ENCODE results near the gene COL23A1.

COL23A1 gene

DNA sequence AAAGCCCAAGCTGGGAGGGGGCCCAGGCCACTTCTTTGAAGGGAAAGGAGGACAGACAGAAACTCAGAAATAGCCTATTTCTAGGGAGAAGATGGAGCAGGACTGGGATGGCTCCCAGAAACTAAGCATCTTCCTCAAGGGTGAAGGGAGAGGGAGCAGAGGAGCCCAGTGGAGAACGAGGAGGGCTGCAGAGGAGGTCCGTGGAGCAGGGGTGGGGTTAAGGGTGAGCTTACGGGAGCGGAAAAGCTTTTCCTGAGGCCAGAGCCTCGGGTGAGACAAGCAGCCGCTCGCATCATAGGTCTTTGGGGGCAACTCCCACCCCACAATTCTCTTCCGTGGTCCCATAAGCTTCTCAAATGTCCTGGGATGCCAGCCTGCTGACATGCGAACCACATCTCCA, 230.5 kb downstream of the COL23A1 start:
- Histone ChIP-seq H3K9me3 (ENCODE audit: insufficient read depth, low read depth, low read length) (no peaks in the 10 kb centered on the region), H3K9ac (ENCODE audit: low read depth, low read length) (no peak overlapping the region), H3K4me3 (ENCODE audit: low read length) (no peak overlapping the region), H3K4me1 (ENCODE audit: insufficient read depth, low read length) (peaks cover 13% of the 10 kb centered on the region), H3K27ac (ENCODE audit: low read length) (no peak overlapping the region), H3K36me3 (ENCODE audit: insufficient read depth, low read depth, low read length) (no peaks in the 10 kb centered on the region), H3K27me3 (ENCODE audit: insufficient read depth, low read length) (no peaks in the 10 kb centered on the region)

DNA sequence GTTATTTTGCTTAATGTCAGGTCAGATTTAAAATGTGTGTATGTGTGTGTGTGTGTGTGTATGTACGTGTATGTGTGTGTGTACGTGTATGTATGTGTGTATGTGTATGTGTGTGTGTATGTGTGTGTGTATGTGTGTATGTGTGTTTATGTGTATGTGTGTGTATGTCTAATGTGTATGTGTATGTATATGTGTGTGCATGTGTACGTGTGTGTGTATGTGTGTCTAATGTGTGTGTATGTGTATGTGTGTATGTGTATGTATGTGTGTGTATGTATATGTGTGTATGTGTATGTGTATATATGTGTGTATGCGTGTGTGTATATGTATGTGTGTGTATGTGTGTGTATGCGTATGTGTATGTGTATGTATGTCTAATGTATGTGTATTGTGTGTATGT, 232.5 kb downstream of the COL23A1 start:
- H3K9ac ChIP-seq (ENCODE audit: low read depth, low read length), result no peak overlapping the region
- no peak overlapping the region for H3K27ac ChIP-seq (ENCODE audit: low read length)
- no peaks in the 10 kb centered on the region for H3K9me3 ChIP-seq (ENCODE audit: insufficient read depth, low read depth, low read length)
- peak overlapping the region; percentile 53; the same call in 1 of the 2 replicates for H3K4me3 ChIP-seq (ENCODE audit: low read length)
- no peaks in the 10 kb centered on the region for H3K27me3 ChIP-seq (ENCODE audit: insufficient read depth, low read length)
- H3K36me3 ChIP-seq (ENCODE audit: insufficient read depth, low read depth, low read length), result no peaks in the 10 kb centered on the region
- H3K4me1 ChIP-seq (ENCODE audit: insufficient read depth, low read length), result peaks cover 19% of the 10 kb centered on the region

DNA sequence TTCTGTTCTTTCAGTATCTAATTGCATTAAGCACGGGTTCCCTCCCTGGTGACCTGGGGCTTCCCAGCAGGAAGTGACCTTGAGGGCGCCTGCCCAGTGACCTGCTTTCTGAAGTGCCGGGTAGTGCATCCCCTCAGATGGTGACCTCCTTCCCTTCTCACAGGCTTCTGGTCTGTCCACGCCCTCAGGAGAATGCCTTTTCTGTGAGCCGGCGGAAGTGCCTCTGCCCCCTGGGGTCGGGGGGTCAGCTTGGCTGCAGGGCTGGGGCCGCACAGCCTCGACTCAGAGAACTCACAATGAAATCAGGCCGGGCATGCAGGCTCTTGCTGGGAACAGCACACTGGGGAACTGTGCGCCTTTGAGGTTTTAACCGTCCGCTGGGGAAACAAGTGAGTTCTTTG, 233.1 kb downstream of the COL23A1 start:
- Histone ChIP-seq H3K4me3 (ENCODE audit: low read length) (peak overlapping the region; percentile 53), H3K4me1 (ENCODE audit: insufficient read depth, low read length) (peaks cover 23% of the 10 kb centered on the region), H3K36me3 (ENCODE audit: insufficient read depth, low read depth, low read length) (no peaks in the 10 kb centered on the region), H3K9me3 (ENCODE audit: insufficient read depth, low read depth, low read length) (no peaks in the 10 kb centered on the region), H3K27me3 (ENCODE audit: insufficient read depth, low read length) (no peaks in the 10 kb centered on the region), H3K27ac (ENCODE audit: low read length) (no peak overlapping the region), H3K9ac (ENCODE audit: low read depth, low read length) (peak overlapping the region; percentile 9; the same call in 1 of the 2 replicates)

DNA sequence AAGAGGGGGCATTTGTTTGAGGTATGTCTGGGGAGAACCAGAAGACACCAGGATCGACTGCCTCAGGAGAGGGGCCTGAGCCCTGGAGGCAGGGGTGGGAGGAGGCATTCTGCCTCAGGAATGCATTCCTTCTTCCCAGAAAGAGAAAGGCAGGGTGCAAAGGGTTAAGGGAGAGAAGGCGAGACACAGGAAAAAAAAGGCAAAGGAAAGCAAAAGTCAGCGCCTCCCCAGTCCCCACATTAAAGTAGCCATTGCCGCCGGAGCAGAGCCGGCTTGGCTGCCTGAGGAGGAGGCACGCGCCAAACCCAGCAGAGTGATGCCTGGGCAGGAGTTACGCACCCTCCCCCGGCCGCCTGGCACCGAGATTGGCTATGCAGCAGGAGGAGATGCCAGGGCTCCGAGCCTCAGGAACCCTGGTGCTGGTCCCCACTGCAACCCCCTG, 233.7 kb downstream of the COL23A1 start:
- Histone ChIP-seq H3K4me3 (ENCODE audit: low read length) (peak overlapping the region; percentile 53; the same call in 1 of the 2 replicates), H3K27ac (ENCODE audit: low read length) (no peak overlapping the region), H3K36me3 (ENCODE audit: insufficient read depth, low read depth, low read length) (no peaks in the 10 kb centered on the region), H3K4me1 (ENCODE audit: insufficient read depth, low read length) (peaks cover 23% of the 10 kb centered on the region), H3K27me3 (ENCODE audit: insufficient read depth, low read length) (no peaks in the 10 kb centered on the region), H3K9ac (ENCODE audit: low read depth, low read length) (peak overlapping the region; percentile 9; the same call in 1 of the 2 replicates), H3K9me3 (ENCODE audit: insufficient read depth, low read depth, low read length) (no peaks in the 10 kb centered on the region)

DNA sequence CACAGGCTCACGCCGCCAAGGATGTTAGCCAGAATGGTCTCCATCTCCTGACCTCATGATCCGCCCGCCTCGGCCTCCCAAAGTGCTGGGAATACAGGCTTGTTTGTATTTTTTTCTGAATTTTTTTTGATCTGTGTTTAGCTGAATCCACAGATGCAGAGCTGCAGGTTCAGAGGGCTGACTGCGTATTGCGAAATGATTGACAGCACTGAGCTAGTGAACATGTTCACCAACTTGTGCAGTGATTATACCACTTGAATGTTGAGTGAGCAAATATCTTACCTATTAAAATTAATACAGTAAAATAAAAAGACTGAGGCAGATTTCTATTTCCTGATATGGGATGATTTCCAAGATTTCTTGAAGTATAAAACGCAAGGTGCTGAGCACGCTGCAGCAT, 234.5 kb downstream of the COL23A1 start:
- Histone ChIP-seq H3K36me3 (ENCODE audit: insufficient read depth, low read depth, low read length) (no peaks in the 10 kb centered on the region), H3K27me3 (ENCODE audit: insufficient read depth, low read length) (no peaks in the 10 kb centered on the region), H3K9ac (ENCODE audit: low read depth, low read length) (no peak overlapping the region), H3K9me3 (ENCODE audit: insufficient read depth, low read depth, low read length) (no peaks in the 10 kb centered on the region), H3K4me1 (ENCODE audit: insufficient read depth, low read length) (peaks cover 23% of the 10 kb centered on the region), H3K4me3 (ENCODE audit: low read length) (no peak overlapping the region), H3K27ac (ENCODE audit: low read length) (no peak overlapping the region)

DNA sequence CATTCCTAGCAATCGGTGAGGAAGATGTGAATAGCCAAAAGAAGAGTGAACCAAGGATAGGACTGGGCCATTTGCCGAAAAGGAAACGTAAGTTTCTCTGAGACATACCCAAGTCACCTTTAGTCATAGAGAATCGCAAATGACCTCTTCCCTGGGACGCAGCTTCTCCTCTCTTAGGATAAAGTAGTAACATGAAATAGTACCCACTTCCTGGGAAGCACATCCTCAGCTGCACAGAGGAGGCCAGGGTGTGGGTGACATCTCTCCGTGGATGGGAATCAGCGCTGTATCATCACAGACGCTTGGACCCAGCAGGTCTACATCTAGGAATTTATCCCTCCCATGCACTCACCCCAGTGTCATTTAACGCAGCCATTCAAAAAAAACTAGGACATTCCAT, 236.7 kb downstream of the COL23A1 start:
- H3K9me3 ChIP-seq (ENCODE audit: insufficient read depth, low read depth, low read length), result no peaks in the 10 kb centered on the region
- no peak overlapping the region for H3K9ac ChIP-seq (ENCODE audit: low read depth, low read length)
- no peaks in the 10 kb centered on the region for H3K36me3 ChIP-seq (ENCODE audit: insufficient read depth, low read depth, low read length)
- peaks cover 23% of the 10 kb centered on the region for H3K4me1 ChIP-seq (ENCODE audit: insufficient read depth, low read length)
- no peak overlapping the region for H3K4me3 ChIP-seq (ENCODE audit: low read length)
- H3K27me3 ChIP-seq (ENCODE audit: insufficient read depth, low read length), result no peaks in the 10 kb centered on the region
- no peak overlapping the region for H3K27ac ChIP-seq (ENCODE audit: low read length)

DNA sequence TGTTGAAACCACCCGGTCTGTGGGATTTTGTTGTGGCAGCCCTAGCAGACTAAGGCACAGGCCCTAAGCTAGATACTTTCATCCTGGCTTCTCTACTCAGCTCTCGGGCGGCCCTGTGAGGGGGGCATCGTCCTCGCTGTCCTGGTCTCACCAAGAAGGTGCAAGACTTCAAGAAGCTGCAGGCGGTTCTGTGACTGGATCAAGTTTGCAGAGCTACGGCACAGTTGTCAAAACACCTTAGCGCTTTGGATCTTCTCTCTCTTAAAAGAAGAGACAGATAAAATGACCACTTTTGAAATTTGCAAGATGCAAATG, 238.2 kb downstream of the COL23A1 start:
- H3K27ac ChIP-seq (ENCODE audit: low read length), result no peak overlapping the region
- H3K4me1 ChIP-seq (ENCODE audit: insufficient read depth, low read length), result peaks cover 22% of the 10 kb centered on the region
- H3K27me3 ChIP-seq (ENCODE audit: insufficient read depth, low read length), result no peaks in the 10 kb centered on the region
- no peak overlapping the region for H3K4me3 ChIP-seq (ENCODE audit: low read length)
- H3K36me3 ChIP-seq (ENCODE audit: insufficient read depth, low read depth, low read length), result no peaks in the 10 kb centered on the region
- H3K9me3 ChIP-seq (ENCODE audit: insufficient read depth, low read depth, low read length), result no peaks in the 10 kb centered on the region
- no peak overlapping the region; the same call in 1 of the 2 replicates for H3K9ac ChIP-seq (ENCODE audit: low read depth, low read length)

DNA sequence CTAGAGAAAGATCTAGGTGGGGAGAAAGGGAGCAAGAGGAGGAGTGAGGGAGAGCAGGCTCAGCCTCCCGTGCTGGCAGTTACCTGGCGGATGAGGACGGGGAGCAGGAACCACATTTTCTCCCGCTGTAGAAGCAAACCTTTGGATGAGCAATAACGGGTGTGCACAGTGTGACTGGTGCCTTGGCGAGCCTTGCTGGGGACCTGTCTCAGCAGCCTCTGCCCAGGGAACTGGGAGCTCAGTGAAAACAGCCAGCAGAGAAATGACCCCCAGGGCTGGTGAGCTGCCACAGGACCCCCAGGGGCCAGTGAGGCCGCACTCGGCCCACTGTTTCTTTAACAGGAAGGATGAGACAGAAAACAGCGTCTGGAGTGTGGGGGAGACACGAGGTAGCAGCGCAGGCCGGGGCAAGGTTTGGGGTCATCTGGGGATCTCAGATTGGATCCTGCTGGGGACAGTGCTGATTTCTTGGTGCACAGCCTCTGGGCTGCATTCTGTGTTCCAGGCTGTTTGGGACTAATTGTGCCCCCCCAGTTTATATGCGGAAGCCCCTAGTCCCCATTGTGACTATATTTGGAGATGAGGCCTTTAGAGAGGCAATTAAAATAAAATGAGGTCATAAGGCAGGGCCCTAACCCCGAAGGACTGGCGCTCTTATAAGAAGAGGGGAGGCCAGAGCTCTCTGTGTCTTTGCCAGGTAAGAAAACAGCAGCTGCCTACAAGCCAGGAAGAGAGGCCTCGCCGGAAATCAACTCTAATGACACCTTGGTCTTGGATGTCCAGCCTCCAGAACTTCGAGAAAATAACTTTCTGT, 238.8 kb downstream of the COL23A1 start:
- H3K4me1 ChIP-seq (ENCODE audit: insufficient read depth, low read length), result peaks cover 17% of the 10 kb centered on the region
- no peak overlapping the region for H3K4me3 ChIP-seq (ENCODE audit: low read length)
- H3K9me3 ChIP-seq (ENCODE audit: insufficient read depth, low read depth, low read length), result no peaks in the 10 kb centered on the region
- H3K27ac ChIP-seq (ENCODE audit: low read length), result no peak overlapping the region
- H3K27me3 ChIP-seq (ENCODE audit: insufficient read depth, low read length), result no peaks in the 10 kb centered on the region
- peak overlapping the region; percentile 13; the same call in 1 of the 2 replicates for H3K9ac ChIP-seq (ENCODE audit: low read depth, low read length)
- H3K36me3 ChIP-seq (ENCODE audit: insufficient read depth, low read depth, low read length), result no peaks in the 10 kb centered on the region

DNA sequence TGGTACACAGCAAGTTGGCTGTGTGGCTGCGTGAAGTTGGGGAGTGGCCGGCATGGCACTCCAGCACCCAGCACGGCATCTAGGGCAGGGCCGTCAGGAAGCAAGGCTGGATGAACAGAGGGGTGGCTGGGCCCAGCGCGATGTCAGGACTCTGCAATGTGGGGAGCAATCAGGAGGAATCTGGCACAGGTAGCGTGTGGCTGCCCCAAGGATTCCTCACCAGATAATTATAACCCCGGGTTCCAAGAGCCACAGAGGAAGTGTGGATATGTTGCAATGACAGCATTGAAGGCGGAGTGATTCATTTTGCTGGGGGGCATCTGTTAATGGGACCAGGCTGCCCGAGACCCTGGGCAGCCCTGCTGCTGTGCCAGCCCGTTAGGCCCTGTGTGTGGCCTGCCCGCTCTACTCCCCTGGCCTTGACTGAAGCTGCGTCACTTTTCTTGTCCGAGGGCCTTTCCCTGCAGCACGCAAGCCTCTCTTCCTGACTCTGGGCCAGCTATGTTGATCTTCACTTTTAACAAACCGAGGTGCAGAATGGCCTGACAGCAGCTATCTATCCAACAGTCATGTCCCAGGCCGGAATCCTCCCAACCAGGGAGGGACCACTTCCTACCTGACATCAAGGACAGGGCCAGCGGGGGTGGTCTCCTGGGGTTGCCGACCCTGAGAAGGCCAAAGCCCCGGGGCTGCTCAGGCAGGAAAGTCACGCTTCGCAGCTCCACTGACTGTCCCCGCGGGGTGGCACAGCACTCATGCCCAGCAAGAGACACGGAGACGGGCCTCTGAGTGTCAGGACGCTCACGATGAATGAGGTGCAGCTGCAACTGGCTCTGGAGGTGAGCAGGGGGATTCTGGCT, 239.6 kb downstream of the COL23A1 start:
- Histone ChIP-seq H3K27me3 (ENCODE audit: insufficient read depth, low read length) (no peaks in the 10 kb centered on the region), H3K4me1 (ENCODE audit: insufficient read depth, low read length) (peaks cover 10% of the 10 kb centered on the region; the same call in 1 of the 2 replicates), H3K9me3 (ENCODE audit: insufficient read depth, low read depth, low read length) (no peaks in the 10 kb centered on the region), H3K27ac (ENCODE audit: low read length) (no peak overlapping the region), H3K4me3 (ENCODE audit: low read length) (no peak overlapping the region), H3K36me3 (ENCODE audit: insufficient read depth, low read depth, low read length) (no peaks in the 10 kb centered on the region), H3K9ac (ENCODE audit: low read depth, low read length) (no peak overlapping the region)

DNA sequence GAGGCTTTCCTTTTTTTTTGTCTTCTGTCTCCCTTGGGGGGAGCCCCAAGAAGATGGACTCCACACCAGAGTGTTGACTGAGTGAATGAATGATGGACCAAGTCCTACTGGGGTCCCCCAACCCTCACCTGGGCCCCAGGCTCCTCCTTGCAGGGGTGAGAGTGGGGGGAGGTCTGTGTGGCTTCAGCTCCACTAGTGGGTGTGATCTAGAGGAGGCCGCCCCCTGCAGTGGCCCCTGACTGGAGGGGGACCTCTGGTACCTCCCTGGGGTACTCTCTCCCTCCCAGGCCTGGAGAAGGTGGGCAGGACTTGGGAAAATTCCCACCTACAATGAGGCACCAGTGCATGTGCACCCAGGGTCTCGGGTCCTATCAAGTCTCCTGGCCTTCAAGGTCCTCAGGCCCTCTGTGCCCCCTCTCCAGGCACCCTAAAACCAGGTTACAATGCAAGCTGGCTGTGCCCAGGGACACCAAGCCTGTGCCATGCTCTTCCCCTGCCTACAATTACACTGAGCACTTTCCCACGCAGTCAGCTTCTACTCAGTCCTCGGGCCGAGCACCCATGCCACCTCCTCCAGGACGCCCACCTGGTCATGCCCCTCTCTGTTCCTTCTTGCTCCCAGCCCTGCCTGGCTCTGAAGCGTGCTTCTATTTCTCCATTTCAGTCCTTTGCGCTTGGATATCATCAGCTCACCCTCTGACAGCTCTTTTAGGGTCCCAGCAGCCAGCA, 240.4 kb downstream of the COL23A1 start:
- H3K9ac ChIP-seq (ENCODE audit: low read depth, low read length), result no peak overlapping the region
- no peak overlapping the region for H3K27ac ChIP-seq (ENCODE audit: low read length)
- no peak overlapping the region for H3K4me3 ChIP-seq (ENCODE audit: low read length)
- no peaks in the 10 kb centered on the region for H3K36me3 ChIP-seq (ENCODE audit: insufficient read depth, low read depth, low read length)
- H3K9me3 ChIP-seq (ENCODE audit: insufficient read depth, low read depth, low read length), result no peaks in the 10 kb centered on the region
- H3K4me1 ChIP-seq (ENCODE audit: insufficient read depth, low read length), result peaks cover 10% of the 10 kb centered on the region; the same call in 1 of the 2 replicates
- H3K27me3 ChIP-seq (ENCODE audit: insufficient read depth, low read length), result no peaks in the 10 kb centered on the region

DNA sequence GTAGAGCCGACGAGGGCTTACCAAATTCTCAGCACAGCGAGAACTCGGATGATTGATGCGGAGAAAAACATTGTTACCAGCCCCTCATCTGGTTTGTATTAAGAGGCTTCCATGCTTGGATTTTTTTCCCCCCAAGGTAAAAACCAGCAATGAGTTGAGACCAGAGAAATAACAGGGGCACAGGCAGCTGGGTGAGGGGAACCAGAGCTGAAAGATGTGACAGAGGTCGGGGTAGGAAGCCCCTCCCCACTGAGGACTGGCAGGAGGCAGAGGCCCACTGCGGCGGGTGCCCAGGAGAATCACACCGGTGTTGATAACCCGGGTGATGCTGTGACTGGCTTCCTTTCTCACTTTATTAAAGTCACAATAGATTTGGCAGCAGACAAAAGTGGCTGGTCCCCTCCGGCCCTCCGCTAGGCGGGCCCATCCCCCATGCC, 241.1 kb downstream of the COL23A1 start:
- H3K27me3 ChIP-seq (ENCODE audit: insufficient read depth, low read length), result no peaks in the 10 kb centered on the region
- H3K4me1 ChIP-seq (ENCODE audit: insufficient read depth, low read length), result peaks cover 10% of the 10 kb centered on the region; the same call in 1 of the 2 replicates
- H3K9me3 ChIP-seq (ENCODE audit: insufficient read depth, low read depth, low read length), result no peaks in the 10 kb centered on the region
- H3K4me3 ChIP-seq (ENCODE audit: low read length), result no peak overlapping the region
- no peak overlapping the region for H3K27ac ChIP-seq (ENCODE audit: low read length)
- no peak overlapping the region for H3K9ac ChIP-seq (ENCODE audit: low read depth, low read length)
- no peaks in the 10 kb centered on the region for H3K36me3 ChIP-seq (ENCODE audit: insufficient read depth, low read depth, low read length)

Data from iPS-20b (cell line).